Measurements from ENCODE around the gene SESN3. TPM values are rescaled to one million over a fixed set of nuclear protein-coding genes. Genes with fewer than 3 reads are reported as not detected.

Gene SESN3
- total RNA-seq, 4 donors from 2014 or later = 18.1 to 22.7 (median 21.4) TPM

DNA sequence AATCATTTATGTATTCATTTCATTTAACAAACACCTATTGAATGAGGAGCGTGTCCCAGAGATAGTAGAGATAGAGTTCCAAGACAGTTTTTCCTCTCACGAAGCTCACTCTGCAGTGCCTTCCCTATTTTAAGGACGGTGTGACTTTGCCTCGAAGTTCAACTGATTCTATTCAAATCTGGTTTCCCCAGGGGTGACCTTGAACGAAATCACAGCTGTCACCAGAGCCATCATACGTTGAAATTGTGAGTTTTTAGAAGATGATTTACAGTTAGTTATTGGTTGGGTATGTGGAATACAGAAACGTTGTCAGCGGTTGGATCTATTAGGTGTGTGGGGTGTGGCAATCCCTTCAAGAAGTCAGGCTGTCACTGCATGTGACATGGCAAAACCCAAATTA is 33.9 kb upstream of the SESN3 start:
- DNase-seq (ENCODE audit: extremely low spot score) = no peak
- no peak for TF ChIP-seq POLR2AphosphoS5 (IDR thresholded peaks at IDR 0.05)
- TF ChIP-seq, protein P1, sequence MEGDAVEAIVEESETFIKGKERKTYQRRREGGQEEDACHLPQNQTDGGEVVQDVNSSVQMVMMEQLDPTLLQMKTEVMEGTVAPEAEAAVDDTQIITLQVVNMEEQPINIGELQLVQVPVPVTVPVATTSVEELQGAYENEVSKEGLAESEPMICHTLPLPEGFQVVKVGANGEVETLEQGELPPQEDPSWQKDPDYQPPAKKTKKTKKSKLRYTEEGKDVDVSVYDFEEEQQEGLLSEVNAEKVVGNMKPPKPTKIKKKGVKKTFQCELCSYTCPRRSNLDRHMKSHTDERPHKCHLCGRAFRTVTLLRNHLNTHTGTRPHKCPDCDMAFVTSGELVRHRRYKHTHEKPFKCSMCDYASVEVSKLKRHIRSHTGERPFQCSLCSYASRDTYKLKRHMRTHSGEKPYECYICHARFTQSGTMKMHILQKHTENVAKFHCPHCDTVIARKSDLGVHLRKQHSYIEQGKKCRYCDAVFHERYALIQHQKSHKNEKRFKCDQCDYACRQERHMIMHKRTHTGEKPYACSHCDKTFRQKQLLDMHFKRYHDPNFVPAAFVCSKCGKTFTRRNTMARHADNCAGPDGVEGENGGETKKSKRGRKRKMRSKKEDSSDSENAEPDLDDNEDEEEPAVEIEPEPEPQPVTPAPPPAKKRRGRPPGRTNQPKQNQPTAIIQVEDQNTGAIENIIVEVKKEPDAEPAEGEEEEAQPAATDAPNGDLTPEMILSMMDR (IDR thresholded peaks at IDR 0.05) = no peak
- TF ChIP-seq POLR2A (IDR thresholded peaks at IDR 0.05; ENCODE audit: low read depth) = no peak
- no peak for TF ChIP-seq EP300 (IDR thresholded peaks at IDR 0.05)

DNA sequence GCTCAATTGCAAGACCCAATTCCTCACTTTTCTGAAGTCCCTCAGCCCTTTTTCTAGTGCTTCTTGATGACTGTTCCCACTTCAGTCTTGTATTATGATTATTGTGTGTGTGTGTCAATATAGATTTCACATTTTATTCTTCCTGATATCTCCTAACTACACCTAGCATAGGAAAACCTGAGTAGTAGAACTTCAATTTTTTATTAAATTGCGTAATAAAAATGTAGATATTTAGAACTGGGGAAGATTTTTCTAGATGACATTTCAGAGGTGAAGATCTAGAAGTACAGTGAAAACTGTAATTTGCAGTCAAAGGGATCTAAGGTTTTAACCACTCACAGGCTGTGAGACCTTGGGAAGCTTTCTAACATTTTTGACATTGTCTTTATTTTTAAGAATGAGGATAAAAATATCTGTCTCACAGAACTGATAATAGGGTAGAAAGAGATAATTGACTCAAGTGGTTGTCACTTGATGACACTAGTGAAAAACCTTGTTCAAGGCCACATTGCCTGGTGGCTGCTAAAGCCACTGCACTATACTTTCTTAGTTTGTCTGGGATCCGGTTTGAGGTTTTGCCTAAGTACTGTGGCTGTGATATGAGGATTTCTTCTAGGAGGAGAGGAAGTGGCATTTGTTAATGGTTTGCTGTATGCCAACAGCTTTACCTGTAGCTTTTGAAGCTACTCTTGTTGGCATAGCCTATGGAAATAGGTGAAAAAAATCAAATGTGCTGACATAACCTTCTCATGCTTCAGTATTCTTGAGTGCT is 32.2 kb upstream of the SESN3 start:
- Histone ChIP-seq H3K27ac (replicated peaks in 1 of 4) (no peak overlapping the region), H3K4me1 (peaks cover 0 to 20% (median 15%) of the 10 kb centered on the region in 4 donors), H3K27me3 (no peaks in the 10 kb centered on the region), H3K36me3 (no peaks in the 10 kb centered on the region), H3K4me3 (no peak overlapping the region), H3K9me3 (no peaks in the 10 kb centered on the region)
- TF ChIP-seq POLR2AphosphoS5 (IDR thresholded peaks at IDR 0.05) (no peak), POLR2A (IDR thresholded peaks at IDR 0.05; ENCODE audit: low read depth) (no peak), EP300 (IDR thresholded peaks at IDR 0.05) (no peak)
- TF ChIP-seq, protein P1 (IDR thresholded peaks at IDR 0.05) = no peak
- intact Hi-C loops (cut with DNase I) = no loop called here
- no peak for DNase-seq (ENCODE audit: extremely low spot score)
- 87% methylated on average over 2 of the region's 2 CpGs for WGBS

More for the DNA sequence above, 33.9 kb upstream of the SESN3 start:
- peaks cover 0 to 29% (median 15%) of the 10 kb centered on the region in 4 donors for H3K4me1 ChIP-seq
- WGBS = 81% methylated on average over 8 of the region's 8 CpGs
- H3K36me3 ChIP-seq = no peaks in the 10 kb centered on the region
- H3K4me3 ChIP-seq = no peak overlapping the region
- H3K9me3 ChIP-seq = no peaks in the 10 kb centered on the region
- H3K27ac ChIP-seq (replicated peaks in 1 of 4) = no peak overlapping the region
- intact Hi-C loops (cut with DNase I) = no loop called here
- H3K27me3 ChIP-seq = no peaks in the 10 kb centered on the region

DNA sequence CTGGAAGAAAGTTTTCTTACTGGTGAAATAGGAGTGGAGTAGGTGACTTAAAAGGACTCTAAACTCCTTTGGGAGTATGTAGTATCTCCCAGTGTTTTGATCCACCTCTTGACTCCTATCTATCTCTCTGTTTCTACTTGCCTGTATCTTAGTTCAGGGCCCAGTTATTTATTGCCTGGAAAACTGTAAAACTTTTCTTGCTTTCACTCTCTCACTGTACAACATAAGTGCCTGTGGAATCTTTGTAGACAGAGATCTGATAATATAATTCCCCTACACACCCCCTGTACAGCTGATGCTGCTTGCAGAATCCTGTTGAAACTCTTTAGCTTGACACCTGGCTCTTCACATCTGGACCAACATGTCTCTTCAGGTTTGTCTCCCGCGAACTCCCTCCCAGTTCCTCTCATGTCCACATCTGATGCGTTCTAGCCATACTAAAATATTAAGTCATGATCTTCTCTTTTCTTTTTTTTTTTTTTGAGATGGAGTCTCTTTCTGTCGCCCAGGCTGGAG is 26.5 kb upstream of the SESN3 start:
- WGBS = 97% methylated on average over 4 of the region's 4 CpGs
- H3K9me3 ChIP-seq = no peaks in the 10 kb centered on the region
- intact Hi-C loops (cut with DNase I) = no loop called here
- no peaks in the 10 kb centered on the region for H3K36me3 ChIP-seq
- no peaks in the 10 kb centered on the region for H3K27me3 ChIP-seq
- H3K4me3 ChIP-seq = no peak overlapping the region
- TF ChIP-seq EP300 (IDR thresholded peaks at IDR 0.05) = no peak
- TF ChIP-seq POLR2AphosphoS5 (IDR thresholded peaks at IDR 0.05) = no peak
- TF ChIP-seq POLR2A (IDR thresholded peaks at IDR 0.05; ENCODE audit: low read depth) = no peak
- TF ChIP-seq, protein P1 (IDR thresholded peaks at IDR 0.05) = no peak
- H3K4me1 ChIP-seq = peaks cover 14 to 36% (median 34%) of the 10 kb centered on the region in 4 donors
- DNase-seq (ENCODE audit: extremely low spot score) = no peak
- no peak overlapping the region for H3K27ac ChIP-seq (replicated peaks in 1 of 4)

DNA sequence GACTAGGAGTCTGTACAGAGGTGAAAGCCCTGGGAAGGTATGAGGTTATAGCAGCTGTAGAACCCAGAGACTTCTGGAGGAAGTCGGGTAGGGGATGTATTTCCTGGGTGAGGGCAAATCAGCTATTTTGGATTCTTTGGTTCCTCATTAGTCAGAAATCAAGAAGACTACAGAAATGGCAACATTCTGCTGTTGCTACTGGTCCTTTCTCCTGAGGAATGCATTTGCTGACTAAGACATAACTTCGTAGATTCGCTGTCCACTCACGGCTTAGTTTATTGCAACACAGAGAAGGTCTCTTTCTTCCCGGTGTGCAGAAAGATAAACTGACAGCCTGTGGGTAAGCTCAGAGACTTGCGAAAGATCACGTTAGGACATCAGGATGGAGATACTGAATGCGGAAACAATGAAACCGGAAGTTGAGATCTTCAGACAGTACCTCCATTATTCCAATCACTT is 25.3 kb upstream of the SESN3 start:
- no peak for DNase-seq (ENCODE audit: extremely low spot score)
- TF ChIP-seq POLR2AphosphoS5 (IDR thresholded peaks at IDR 0.05) = no peak
- TF ChIP-seq POLR2A (IDR thresholded peaks at IDR 0.05; ENCODE audit: low read depth) = no peak
- TF ChIP-seq, protein P1 (IDR thresholded peaks at IDR 0.05) = no peak
- TF ChIP-seq EP300 (IDR thresholded peaks at IDR 0.05) = no peak
- Histone ChIP-seq H3K4me3 (no peak overlapping the region), H3K36me3 (no peaks in the 10 kb centered on the region), H3K4me1 (peaks cover 14 to 39% (median 34%) of the 10 kb centered on the region in 4 donors), H3K27ac (replicated peaks in 1 of 4) (no peak overlapping the region), H3K9me3 (no peaks in the 10 kb centered on the region), H3K27me3 (no peaks in the 10 kb centered on the region)
- WGBS = 79% methylated on average over 9 of the region's 9 CpGs
- intact Hi-C loops (cut with DNase I) = no loop called here
